ENCODE results near the gene TMEM252. TPM values are rescaled to one million over a fixed set of nuclear protein-coding genes. Genes with fewer than 3 reads are reported as not detected.

The TMEM252 gene
- total and polyA plus RNA-seq, 12 donors = 0.03 to 0.51 TPM; not detected in 10

DNA sequence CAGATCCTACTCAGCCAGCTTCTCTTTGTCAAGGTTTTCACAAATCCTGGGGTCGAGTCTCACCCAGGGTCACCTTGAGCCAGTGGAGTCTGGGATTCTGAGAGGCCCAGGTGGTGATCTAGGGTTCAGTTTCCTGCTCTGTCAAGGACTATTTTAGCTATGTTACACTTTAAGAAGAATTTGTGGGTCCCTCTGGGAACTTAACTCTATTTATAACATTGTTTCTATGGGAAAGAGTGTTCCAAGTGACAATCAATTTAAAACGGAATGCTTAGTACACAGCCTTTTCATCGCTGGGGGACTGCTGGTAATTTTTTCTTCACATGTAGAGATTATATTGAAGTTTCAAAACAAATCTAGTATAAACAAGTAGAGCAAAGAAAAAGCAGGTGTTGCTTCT is 26.9 kb upstream of the TMEM252 start:
- WGBS, 2 donors = 59 to 66% methylated on average over 3 of the region's 3 CpGs
- TF ChIP-seq, protein P1, sequence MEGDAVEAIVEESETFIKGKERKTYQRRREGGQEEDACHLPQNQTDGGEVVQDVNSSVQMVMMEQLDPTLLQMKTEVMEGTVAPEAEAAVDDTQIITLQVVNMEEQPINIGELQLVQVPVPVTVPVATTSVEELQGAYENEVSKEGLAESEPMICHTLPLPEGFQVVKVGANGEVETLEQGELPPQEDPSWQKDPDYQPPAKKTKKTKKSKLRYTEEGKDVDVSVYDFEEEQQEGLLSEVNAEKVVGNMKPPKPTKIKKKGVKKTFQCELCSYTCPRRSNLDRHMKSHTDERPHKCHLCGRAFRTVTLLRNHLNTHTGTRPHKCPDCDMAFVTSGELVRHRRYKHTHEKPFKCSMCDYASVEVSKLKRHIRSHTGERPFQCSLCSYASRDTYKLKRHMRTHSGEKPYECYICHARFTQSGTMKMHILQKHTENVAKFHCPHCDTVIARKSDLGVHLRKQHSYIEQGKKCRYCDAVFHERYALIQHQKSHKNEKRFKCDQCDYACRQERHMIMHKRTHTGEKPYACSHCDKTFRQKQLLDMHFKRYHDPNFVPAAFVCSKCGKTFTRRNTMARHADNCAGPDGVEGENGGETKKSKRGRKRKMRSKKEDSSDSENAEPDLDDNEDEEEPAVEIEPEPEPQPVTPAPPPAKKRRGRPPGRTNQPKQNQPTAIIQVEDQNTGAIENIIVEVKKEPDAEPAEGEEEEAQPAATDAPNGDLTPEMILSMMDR (IDR thresholded peaks at IDR 0.05) = no peak
- H3K36me3 ChIP-seq = no peaks in the 10 kb centered on the region
- peak overlapping the region in 5 of 10 donors; percentile 27 to 61 (median 56) for H3K27ac ChIP-seq
- peaks cover 0 to 15% (median 0%) of the 10 kb centered on the region in 9 donors for H3K4me1 ChIP-seq
- ATAC-seq (peak in 6 of 8 donors; percentile 35 to 65 (median 50)), DNase-seq (no peak)
- no peak overlapping the region for H3K4me3 ChIP-seq
- intact Hi-C loops (cut with DNase I) = loop anchor here in 4 of 10 donors (5.0 to 10.0 kb wide), 3 partner anchors 55 to 223 kb away; no protein-coding TSS in a partner anchor
- no peaks in the 10 kb centered on the region for H3K27me3 ChIP-seq
- H3K9me3 ChIP-seq = peaks cover 0 to 8% (median 0%) of the 10 kb centered on the region in 11 donors

DNA sequence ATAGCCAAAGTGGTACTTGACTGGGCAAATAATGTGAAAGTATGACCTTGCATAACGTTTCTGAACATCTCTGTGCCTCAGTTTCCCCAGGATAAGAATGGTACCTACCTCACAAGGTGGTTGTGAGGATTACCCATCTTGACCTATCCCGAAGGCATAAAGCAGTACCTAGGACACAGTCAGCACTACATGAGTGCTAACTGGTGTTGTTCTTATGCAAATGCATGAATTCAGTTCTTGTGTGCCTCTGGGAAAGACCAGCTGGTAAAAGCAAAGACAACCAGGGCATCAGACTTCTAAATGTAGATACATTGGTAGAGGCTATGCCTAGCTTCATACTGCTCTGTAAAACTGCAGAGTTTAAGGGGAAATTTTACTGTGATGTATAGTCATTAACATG is 21.8 kb upstream of the TMEM252 start:
- Histone ChIP-seq H3K36me3 (no peaks in the 10 kb centered on the region), H3K27me3 (no peaks in the 10 kb centered on the region), H3K27ac (no peak overlapping the region), H3K9me3 (no peaks in the 10 kb centered on the region), H3K4me1 (peaks cover 0 to 36% (median 11%) of the 10 kb centered on the region in 9 donors), H3K4me3 (no peak overlapping the region)
- ATAC-seq (no peak), DNase-seq (no peak)
- TF ChIP-seq, protein P1 (IDR thresholded peaks at IDR 0.05) = no peak
- intact Hi-C loops (cut with DNase I) = loop anchor here in 1 of 10 donors (10.0 kb wide), 1 partner anchor 218 kb away; no protein-coding TSS in a partner anchor
- WGBS, 2 donors = 77 to 80% methylated on average over 2 of the region's 2 CpGs

GRCh38 chr9:68560071-68560844 is 19.6 kb upstream of the TMEM252 start:
- no peaks in the 10 kb centered on the region for H3K27me3 ChIP-seq
- peak overlapping the region in 4 of 10 donors; percentile 25 to 69 (median 46) for H3K27ac ChIP-seq
- no peak overlapping the region for H3K4me3 ChIP-seq
- ATAC-seq (peak; percentile 35 to 77 (median 68)), DNase-seq (peak; percentile 39 to 42)
- intact Hi-C loops (cut with DNase I) = loop anchor here in 1 of 10 donors (10.0 kb wide), 1 partner anchor 215 kb away; no protein-coding TSS in a partner anchor
- TF ChIP-seq, protein P1 (IDR thresholded peaks at IDR 0.05) = peak in 7 of 9 donors; percentile 42 to 63 (median 49)
- WGBS, 2 donors = 51 to 58% methylated on average over 14 of the region's 14 CpGs
- no peaks in the 10 kb centered on the region for H3K36me3 ChIP-seq
- H3K9me3 ChIP-seq = no peaks in the 10 kb centered on the region
- H3K4me1 ChIP-seq = peaks cover 0 to 36% (median 11%) of the 10 kb centered on the region in 9 donors

DNA sequence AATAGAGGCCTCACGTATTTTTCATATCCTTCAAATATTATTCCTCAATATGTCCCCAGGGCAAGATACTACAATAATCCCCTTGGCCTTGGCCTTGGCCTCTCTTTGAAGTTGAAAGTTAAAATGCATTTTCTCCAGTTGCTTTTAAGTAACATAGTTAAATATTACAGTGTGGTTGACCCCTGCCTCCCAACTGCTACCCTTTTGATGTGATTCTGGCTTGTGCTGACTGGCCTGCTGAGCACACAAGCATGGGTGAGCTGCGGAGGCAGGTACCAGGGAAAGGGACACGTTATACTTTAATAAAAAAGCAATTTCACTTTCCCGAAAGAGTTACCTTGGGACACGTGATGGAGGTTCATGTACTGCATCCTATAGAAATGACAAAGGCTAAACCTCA is 17.9 kb upstream of the TMEM252 start:
- Histone ChIP-seq H3K36me3 (no peaks in the 10 kb centered on the region), H3K4me3 (no peak overlapping the region), H3K27ac (no peak overlapping the region), H3K27me3 (no peaks in the 10 kb centered on the region), H3K9me3 (no peaks in the 10 kb centered on the region), H3K4me1 (peaks cover 0 to 22% (median 11%) of the 10 kb centered on the region in 9 donors)
- no peak for ATAC-seq
- intact Hi-C loops (cut with DNase I) = loop anchor here in 3 of 10 donors (5.0 kb wide), 2 partner anchors 41 to 51 kb away; no protein-coding TSS in a partner anchor
- WGBS, 2 donors = 84% methylated on average over 5 of the region's 5 CpGs
- DNase-seq = no peak
- TF ChIP-seq, protein P1 (IDR thresholded peaks at IDR 0.05) = no peak
